HT-29 (cell line): ENCODE measurements around the gene HEPH. TPM values are rescaled to one million over a fixed set of nuclear protein-coding genes. Genes with fewer than 3 reads are reported as not detected.
"Not testable (repeated sequence)": the region's sequence is repeated elsewhere in the genome, so short reads cannot be mapped to it uniquely, and the experiment has no call there.

Experiments used
- DNase-seq: peaks from one replicate; pipeline ENCODE4 v3.0.0-alpha.2; 2015; ENCODE audit warnings: low spot score
- total RNA-seq: library from RNA; depleted of rRNA; stranded (reverse); fragments of >200 nt; shearing (Covaris generic); gene quantifications from 2 replicates; pipeline ENCODE4 v1.2.3, GENCODE V29; 2014; rRNA removed

The HEPH gene
- total RNA-seq, 1 experiment from 2014 or later, result 22.1 TPM

- no peak for DNase-seq
These were observed 57.8 kb downstream of the HEPH start for GRCh38 chrX:66221856-66222255.

DNA sequence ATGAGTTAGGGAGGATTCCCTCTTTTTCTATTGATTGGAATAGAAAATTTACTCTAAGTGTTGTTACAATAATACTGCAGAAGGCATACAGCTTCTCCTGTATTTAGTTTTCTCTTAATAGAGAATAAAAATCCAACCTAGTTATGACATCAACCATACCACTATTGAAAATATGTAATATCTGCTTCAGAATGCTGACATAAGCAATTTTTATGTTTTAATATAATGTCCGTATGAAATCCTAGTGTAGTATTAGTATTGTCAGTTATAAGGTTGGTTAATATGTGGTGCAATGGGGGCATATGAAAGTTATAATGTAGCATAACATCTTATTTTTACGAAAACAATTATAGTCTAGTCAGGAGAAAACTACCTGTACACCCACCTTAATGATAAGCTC lies 68.2 kb downstream of the HEPH start:
- no peak for DNase-seq

- DNase-seq, result no peak
These were observed 69.2 kb downstream of the HEPH start for GRCh38 chrX:66233209-66233608.

DNA sequence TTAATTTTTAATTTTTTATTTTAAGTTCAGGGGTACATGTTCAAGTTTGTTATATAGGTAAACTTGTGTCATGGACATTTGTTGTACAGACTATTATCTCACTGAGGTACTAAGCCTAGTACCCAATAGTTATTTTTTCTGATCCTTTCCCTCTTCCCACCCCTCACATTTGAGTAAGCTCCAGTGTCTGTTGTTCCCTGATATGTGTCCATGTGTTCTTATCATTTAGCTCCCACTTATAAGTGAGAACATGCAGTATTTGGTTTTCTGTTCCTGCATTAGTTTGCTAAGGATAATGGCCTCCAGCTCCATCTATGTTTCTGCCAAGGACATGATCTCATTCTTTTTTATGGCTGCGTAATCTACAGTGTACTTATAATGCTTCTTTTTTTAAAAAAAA lies 69.9 kb downstream of the HEPH start:
- DNase-seq, result not testable (repeated sequence)

GRCh38 chrX:66255359-66255967 lies 91.4 kb downstream of the HEPH start:
- no peak for DNase-seq

GRCh38 chrX:66262807-66263206 lies 98.8 kb downstream of the HEPH start:
- no peak for DNase-seq

Other genes with a start within 250 kb of the HEPH start
- not detected in 2 replicates for gene VSIG4, start 124.2 kb upstream of the HEPH start, total RNA-seq